GM21529 (cell line): ENCODE measurements around the gene EXOC6.

Experiments
- ATAC-seq: cut with Tn5 transposase; IDR thresholded peaks from one replicate; pipeline ENCODE4 v1.9.1; 2021; ENCODE audit not compliant: unreplicated experiment

EXOC6 gene

GRCh38 chr10:93063144-93063976 lies 215.0 kb downstream of the EXOC6 start:
- no peak for ATAC-seq

- no peak for ATAC-seq
These were observed 215.8 kb downstream of the EXOC6 start for GRCh38 chr10:93063977-93064660.

- no peak for ATAC-seq
These were observed 216.7 kb downstream of the EXOC6 start for GRCh38 chr10:93064874-93065660.

- ATAC-seq: no peak
These were observed 217.6 kb downstream of the EXOC6 start for GRCh38 chr10:93065675-93066543.

GRCh38 chr10:93066544-93066913 lies 218.2 kb downstream of the EXOC6 start:
- no peak for ATAC-seq

GRCh38 chr10:93067443-93068365 lies 219.4 kb downstream of the EXOC6 start:
- ATAC-seq: no peak

- no peak for ATAC-seq
These were observed 220.3 kb downstream of the EXOC6 start for GRCh38 chr10:93068411-93069244.

GRCh38 chr10:93069245-93069561 lies 220.9 kb downstream of the EXOC6 start:
- ATAC-seq: no peak

GRCh38 chr10:93070378-93071176 lies 222.3 kb downstream of the EXOC6 start:
- no peak for ATAC-seq

GRCh38 chr10:93071177-93071472 lies 222.8 kb downstream of the EXOC6 start:
- ATAC-seq: no peak

GRCh38 chr10:93071674-93072224 lies 223.4 kb downstream of the EXOC6 start:
- no peak for ATAC-seq

- no peak for ATAC-seq
These were observed 223.9 kb downstream of the EXOC6 start for GRCh38 chr10:93072225-93072712.

GRCh38 chr10:93072713-93073538 lies 224.6 kb downstream of the EXOC6 start:
- no peak for ATAC-seq

- ATAC-seq: no peak
These were observed 225.3 kb downstream of the EXOC6 start, which contains the start of gene CYP26A1 for GRCh38 chr10:93073539-93074146. Gene CYP26A1, plus strand, starts transcription at chr10:93073893. Its CDS starts 42 bp downstream, at chr10:93073935.

- no peak for ATAC-seq
These were observed 225.9 kb downstream of the EXOC6 start for GRCh38 chr10:93074147-93074596.
